GOT3 (cell line): ENCODE results near the gene CLRN3.

ENCODE experiments used
- DNase-seq: peaks from one replicate; lab custom pipeline; 2025; ENCODE audit warnings: mixed read lengths; lab: John Stamatoyannopoulos, UW

CLRN3 gene, protein sequence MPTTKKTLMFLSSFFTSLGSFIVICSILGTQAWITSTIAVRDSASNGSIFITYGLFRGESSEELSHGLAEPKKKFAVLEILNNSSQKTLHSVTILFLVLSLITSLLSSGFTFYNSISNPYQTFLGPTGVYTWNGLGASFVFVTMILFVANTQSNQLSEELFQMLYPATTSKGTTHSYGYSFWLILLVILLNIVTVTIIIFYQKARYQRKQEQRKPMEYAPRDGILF

DNA sequence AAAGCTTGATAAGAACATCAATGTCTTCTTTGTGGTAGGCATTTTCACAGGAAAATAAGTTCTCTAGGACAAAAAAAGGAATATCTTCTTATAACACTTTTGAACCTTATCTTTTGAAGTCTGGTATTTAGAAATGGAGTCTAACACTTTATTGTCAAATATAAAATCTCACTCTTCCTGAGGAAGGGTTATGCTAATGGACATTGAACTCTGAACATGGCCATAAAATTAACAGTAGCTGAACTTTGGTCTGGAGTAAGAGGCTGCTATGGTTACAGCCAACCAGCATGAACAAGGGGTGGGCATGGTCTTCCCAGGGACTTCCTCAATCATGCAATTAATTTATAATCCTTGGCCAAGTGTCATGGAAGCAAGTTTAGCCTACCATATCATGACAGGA, at the start of gene CLRN3:
CLRN3 (minus strand) TSS at position 199 of the 400 bp plus-strand sequence; CDS start at position 42, 157 bp downstream.
- no peak for DNase-seq

DNA sequence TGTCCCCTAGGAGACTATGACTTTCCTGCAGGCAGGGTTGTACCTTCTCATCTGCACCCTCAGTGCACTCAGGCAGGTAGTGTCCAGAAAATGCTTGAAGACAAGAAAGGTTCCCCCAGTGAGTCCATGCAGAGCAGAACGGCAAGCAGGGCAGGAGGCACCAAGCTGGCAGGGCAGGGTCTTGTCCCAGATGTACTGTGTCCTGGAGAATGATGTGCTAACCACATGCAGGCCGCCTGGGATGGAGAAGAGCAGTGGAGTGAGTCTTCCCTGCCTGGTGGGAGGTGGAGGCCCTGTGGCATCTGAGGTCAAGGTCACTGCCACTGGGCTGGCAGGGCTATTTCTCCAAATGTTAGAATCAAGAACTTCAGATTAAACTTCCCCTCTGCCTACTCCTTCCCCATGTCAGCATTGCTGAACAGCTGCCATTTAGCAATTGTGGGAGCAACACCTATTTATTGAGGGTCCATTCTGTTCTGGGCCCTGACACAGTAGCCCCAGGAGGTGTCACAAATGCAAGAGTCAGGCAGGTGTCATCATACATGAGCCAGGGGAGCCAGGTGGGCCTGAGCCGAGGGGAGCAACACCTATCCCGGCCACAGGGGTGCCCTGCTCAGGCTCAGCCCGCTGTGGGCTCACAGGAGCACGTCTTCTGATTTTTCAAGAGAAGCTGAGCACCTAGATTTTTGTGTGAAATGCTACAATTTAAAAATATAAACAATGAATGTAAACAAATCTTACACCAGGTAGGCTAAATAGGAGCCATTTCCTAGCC, 48.3 kb upstream of the CLRN3 start:
- no peak for DNase-seq

DNA sequence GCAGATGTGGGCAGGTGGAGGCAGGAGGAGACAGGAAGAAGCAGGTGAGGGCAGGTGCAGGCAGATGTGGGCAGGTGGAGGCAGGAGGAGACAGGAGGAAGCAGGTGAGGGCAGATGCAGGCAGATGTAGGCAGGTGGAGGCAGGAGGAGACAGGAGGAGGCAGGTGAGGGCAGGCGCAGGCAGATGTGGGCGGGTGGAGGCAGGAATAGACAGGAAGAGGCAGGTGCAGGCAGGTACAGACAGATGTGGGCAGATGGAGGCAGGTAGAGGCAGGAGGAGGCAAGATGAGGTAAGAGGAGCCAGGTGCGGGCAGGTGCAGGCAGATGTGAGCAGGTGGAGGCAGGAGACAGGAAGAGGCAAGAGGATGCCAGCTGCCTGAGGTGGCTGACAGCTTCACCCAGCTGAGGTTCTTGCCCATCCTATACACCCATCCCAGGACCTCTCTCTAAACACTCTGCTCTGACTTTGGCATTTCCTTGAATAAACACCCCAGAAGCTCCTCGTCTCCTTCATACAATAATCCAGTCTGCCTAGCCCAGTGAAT, 47.1 kb upstream of the CLRN3 start:
- no peak for DNase-seq

DNA sequence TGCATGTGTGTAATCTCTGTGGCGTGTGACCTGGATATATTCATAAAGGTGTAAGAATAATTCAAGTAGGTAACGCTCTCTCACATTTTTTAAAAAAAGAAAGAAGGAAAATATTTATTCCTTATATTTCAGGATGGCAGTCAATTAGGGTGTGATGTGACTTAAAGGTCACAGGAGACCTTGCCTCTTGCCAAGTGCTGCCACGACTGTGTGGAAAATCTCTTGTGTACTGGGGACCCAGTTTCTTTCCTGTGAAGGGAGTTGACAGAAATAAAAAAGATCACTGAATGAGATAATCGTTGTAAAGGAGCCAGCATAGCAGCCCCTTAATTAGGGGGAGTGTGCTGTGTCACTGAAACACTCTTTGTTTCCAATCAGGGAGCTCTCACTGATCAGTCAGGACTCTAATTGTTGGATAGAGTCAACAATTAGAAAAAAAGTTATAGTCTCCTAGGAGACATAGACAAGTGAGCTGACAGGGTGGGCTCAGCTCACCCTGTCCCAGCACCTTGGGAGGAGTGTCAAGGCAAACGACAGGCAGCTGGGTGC, 45.2 kb upstream of the CLRN3 start:
- no peak for DNase-seq

DNA sequence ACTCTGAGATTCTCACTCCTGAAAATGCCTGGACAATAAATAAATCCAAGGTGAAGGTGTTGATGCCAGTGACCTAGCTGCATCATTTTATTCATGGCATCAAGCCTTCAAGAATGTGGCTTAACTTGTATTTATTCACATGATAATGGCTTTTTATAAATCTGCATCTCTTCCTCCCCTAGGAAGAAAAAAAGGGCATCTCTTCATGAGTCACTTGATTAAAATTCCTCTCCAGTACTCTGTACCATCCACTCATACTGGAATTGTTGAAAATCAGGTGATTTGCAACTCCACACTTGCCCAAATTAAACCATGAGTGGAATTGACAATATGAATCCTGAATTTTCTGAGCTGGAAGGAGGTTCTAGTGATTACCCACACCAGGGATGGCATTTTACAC, 44.3 kb upstream of the CLRN3 start:
- DNase-seq: no peak

DNA sequence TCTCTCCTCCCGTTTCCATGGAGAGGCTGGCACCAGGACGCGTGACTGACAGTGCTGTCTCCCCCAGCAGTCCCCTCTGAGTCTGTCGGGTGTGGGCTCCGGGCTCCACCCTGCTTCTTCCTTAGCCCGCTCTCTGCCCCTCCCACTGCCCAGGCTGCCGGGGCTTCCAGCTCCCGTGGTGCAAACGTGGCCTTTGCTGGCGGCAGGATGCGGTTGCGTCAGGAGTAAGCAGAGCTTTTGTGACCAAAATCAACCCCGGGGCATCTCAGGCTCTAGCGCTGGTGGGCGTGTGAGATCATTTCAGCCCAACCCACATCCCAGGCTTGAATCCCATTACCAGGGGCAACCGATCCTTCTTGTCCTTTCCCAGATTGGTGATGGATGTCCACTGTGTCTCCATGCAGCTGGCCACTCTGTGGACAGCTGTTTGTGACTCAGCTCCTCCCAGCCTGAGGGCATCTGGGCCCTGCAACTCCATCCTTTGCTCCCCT, 42.4 kb upstream of the CLRN3 start:
- DNase-seq: no peak

DNA sequence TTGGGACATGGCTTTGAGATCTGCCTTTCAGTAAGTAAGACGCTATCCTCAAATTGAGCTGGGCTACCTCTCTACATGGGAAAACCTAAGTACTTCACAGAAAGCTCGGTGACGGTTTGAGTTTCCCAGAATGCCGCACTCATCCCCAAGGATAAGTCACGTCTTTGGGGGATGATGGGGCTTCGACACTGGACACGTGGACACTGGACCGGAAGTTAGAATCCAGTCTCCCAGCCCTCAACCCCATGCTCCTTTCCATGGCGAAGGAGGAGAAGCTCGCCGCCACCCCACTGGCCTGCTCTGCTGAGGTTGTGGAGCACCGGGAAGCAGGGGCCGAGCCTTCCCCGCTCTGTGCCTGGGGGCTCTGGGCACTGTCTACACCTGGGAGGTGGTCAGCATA, 41.6 kb upstream of the CLRN3 start:
- no peak for DNase-seq

DNA sequence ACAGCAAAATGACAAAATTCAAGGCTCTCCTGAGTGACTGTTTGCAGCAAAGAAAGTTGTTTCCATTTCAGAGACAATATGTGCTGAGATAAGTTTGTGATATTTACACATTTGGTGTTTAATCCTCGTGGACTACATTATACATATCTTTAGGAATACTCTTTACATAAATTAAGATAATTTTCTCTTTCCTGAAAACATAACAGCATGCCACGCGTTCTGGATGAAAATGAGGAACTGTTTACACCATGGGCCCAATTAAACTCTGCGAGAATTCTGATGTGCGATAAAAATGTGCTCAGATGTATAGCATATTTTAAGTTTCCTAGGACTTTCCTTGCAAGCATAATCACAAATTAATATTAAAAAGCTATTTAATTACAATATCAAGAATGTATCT, 40.5 kb upstream of the CLRN3 start:
- no peak for DNase-seq

DNA sequence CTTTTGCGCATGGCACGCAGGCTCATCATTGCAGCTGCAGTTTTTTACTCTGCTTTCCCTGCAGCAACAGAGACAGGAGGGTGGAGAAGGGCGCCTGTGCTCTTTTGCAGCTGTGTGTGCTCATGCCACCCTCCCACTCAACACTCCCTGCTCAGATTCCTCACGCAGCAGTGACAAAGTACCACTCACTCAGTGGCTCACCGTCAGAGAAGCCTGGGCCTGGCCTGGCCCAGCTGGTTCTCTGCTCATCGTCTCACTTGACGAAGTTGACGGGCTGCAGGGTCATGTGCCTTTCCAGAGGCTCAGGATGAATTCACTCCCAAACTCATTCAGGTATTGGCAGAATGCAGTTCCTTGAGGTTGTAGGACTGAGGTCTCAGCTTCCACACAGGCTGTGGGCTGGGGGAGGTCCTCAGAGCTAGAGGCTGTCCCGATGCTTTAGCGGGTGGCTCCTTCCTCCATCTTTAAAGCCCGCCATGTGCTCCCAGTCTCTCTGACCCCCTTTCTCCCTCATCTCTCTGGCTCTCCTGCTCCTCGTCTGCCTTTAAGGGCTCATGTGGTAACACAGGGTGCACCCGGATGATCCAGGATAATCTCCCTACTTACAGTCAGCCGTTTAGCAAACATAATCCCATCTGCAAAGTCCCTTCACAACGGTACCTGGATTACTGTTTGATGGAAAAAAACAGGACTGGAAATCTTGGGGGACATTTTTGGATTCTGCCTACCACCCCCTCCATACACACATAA, 40.0 kb upstream of the CLRN3 start:
- DNase-seq: no peak

DNA sequence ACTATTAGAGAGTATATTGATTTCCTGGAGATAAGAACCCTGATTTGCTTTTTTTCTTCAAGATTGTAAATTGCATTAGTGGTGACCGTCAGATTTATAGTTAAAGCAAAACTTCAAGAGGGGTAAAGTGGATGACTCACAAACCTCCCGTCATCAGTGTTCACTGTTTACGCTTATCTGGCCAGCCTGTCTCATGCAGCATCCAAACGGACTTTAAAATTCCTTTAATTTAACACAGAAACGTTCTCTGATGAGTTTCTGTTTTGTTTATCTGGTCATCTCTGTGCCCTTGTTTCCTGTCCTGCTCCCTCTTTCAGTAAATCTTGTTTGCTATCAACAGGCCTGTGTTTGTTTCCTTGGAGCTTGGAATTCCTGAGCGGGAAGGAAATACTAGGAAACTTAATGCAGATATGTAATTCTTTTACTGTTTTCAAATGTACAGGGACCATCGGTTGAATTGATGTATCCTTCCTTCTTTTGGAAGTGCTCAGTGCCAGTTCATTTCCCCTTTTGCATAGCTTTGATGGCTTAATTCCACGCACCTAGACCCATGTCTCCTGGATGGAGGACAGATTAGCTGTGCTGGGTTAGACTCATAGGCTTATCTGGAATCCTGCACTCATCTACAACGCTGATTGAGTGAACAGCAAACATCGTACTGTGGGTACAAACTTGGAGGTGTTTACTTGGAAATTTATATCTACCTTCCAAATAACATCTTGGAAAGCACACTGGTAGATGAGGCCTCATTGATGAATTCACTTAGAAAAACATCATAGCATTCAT, 35.5 kb upstream of the CLRN3 start:
- no peak for DNase-seq

DNA sequence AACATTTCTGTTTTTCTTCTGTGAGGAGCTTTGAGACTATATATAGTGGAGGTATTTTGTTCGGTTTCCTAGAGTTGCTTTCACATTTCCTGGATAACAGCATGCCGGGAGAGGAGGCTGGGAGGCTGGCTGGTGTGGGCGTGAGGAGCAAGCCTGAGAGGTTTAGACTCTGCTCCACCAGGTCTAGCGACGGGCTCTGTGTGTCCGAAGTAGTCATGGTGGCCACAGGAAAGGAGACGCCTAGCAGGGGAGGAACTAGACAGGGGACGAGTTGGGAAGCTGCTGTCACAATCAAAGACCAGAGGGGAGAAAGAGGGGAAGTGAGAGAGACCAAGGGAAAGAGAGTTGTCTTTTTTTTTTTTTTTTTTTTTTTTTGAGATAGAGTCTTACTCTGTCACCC, 33.7 kb upstream of the CLRN3 start:
- DNase-seq: no peak

DNA sequence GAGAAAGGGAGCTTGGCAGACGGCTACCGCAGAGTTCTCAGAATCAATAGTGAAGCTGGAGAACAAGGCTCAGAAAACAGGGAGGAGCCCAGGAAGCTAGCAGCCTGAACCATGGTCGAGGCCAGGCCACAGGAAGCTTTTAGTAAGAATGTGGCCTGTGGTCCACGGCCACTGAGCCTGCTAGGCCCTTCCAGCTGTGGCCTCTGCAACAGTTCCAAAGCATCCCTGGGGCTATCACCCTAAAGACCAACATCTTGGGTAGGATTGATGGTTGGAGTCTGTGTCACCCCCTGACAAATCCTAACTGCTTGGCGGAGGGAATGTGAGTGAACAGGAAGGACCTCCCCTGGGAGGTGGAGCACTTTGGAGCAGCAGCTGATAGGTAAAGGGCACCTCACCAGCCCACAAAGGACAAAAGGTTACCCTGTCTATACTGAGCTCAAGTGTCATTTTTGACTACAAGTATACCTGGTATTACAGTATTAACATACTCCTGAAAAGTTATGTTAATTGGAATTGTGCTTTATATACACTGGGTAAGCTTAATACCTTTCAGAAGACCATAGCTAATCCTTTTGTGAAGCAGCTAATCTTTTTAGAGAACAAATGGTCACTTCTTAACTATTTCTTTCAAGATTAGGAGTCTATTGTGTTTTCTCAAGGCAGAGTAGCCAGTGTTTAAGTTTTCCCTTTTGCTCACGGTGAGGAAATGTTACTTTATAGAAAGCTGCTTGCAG, 32.9 kb upstream of the CLRN3 start:
- no peak for DNase-seq

DNA sequence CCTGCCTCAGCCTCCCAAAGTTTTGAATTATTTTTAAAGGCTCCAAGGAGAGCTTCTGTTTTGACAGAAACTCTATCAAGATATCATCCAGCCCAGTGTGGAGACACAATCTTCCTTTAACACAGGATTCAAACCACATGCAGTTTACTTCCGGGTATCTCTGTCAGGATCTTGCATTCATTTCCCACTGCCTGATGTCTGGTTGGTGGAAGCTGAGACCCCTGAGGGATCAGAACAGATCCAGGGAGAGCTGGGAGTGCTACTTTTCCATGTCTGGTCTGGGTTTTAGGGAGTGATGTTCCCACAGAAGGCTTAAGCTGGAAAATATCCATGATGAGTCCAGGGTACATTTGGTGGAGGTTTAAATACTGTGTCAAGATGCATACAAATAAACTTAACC, 30.9 kb upstream of the CLRN3 start:
- DNase-seq: no peak

DNA sequence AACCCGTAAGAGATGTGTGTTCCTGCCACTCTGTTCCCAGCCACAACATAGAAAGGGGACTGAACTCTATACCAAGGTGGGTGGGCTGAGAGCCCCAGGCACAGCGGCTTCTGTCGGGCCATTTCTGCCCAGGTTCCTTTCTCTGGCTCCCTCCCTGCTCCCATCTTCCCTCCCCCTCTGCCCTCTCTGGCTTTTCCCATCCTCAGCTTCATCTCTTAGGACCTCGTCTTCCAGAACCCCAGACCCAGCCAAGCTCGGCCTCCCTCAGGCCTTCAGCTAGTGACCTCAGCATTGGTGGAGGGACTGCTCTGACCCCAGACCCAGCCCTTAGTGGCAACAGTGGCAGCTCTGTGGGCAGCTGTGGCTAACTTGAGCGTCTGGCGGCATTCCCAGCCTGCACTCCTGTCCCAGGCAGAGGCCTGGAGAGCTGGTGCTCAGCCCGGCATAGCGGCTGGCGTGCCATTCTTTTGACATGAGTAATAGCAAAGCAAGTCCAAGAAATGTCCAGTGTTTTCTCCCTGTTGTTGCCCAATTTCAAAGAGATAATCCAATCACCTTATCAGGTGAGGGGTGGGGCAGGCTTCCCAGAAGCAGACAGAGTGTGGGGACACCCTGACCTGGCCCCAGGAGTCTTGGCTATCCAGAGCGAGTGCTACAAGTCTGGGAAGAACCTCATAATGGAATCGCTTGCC, 30.1 kb upstream of the CLRN3 start:
- peak; percentile 59 for DNase-seq

DNA sequence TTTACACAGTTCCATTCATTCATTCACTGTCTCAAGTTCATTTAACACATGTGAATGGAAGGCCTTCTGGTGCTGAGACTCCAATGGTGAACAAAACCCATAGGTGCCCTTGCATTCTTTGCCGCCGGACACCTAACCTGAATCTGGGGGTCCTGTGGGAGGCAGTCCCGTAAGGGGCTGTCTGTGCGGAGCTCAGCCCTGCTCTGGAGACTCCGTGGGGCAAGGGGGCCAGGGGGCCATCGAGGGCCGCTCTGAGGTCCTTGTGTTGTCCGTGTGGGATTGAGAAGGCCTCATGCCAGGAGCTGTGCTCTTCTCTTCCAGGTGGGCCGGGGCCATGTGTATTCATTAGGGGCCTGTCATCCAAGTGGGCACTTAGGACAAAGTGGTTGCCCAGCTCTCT, 29.5 kb upstream of the CLRN3 start:
- no peak for DNase-seq

DNA sequence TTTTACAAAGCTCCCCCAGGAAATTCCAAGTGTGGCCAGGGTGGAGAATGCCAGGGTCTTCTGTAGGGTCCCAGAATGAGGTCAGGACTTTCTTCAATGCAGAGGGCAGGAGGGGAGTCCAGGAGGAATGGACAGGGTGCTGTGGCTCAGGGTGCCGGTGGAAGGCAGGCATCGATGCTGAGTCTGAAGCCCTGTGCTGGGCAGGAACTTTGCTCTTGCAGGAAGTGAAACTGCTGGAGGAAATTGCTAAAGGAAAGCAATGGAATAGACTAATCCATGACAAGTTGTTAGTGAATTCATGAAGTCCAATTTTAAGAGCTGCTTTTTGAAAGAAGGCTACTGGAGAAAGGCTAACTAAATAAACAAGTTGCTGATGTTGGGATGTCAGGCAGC, 29.0 kb upstream of the CLRN3 start:
- no peak for DNase-seq

DNA sequence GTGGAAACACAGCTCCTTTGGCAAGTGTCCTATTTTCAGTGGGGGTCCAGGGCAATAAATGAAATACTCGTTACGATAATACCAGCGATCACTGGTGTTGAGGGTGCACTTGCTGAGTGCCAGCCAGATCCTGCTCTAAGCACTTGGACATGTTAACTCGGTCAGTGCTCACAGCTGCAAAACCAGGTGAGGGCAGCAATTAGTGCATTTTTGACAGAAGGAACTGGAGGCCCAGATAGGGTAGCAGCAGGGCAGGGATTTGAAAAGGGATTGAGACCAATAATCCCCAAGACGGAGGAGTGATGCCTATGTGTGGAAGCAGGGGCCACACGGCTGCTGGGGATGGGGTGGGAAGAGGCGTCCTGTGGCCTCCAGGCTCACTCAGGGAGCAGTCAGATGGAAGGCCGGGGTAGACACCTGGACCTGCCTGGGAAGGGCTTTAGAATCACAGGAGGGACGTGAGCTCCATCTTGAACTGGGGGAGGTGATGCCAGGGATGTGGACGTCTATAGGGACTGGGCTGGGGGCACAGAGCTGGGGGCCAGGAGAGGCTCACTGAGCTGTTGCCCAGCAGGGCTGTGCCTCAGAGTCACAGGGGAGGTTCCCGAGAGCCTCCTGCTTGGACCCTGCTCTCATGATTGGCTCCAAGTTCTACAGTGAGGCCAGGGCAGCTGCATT, 28.5 kb upstream of the CLRN3 start:
- no peak for DNase-seq

DNA sequence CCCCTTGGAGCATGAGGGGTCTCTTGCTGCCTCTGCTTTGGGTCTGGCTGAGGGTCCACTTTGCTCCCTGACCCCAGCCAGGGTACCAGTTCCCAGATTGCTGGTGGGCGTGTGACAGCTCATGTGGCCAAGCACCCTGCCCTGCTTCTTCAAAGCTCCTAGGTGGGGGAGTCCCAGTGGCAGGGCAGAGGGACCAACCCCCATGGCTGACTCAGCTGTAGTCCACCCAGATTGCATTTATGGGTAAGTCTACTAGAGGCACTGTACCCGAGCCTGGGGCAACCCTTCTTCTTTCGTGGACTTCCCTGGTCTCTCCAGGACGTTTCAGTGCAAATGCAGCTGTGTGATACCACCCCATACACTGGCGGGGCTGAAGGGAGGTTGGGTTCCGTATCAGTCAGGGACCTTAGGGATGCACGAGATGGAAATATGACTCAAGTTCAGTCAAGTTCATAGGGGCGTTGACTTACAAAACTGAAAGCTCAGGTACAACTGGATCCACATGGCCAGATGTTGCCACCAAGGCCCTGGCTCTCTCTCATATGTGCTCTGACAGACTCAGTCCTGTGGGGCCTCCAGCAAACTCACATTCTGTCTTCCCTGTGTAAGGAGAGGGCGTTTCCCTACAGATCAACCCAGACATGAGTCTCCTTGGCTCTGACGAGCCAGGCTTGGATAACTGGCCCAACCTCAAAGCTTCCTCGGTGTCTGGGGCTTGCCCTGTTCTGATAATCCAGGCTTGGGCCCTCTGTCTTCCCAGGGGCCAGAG, 27.7 kb upstream of the CLRN3 start:
- no peak for DNase-seq
